OCI-LY3 (cell line): Measurements from ENCODE around the gene APBB3.

Experiments
- CTCF ChIP-seq: fragments of 200-600, 300-600 bp; sonication (generic); IDR thresholded peaks from 2 replicates; pipeline ENCODE4 v1.5.1; 2014; ENCODE audit warnings: antibody characterized with exemption, low read length, low read depth
- EZH2phosphoT487 ChIP-seq: fragments of 200-600 bp; shearing (Covaris generic); IDR thresholded peaks from 2 replicates; pipeline ENCODE4 v1.6.1; 2018; ENCODE audit warnings: antibody characterized with exemption, mixed run types, low read depth

- TF ChIP-seq CTCF (no peak), EZH2phosphoT487 (no peak)
Observed at GRCh38 chr5:140608722-140609121, 44.3 kb upstream of the APBB3 start.
